Fibroblast of pulmonary artery (primary cell): ENCODE measurements around the gene ABCC10.
"Not testable (repeated sequence)": the region's sequence is repeated elsewhere in the genome, so short reads cannot be mapped to it uniquely, and the experiment has no call there.

Source experiments
- DNase-seq: peaks from one replicate; pipeline ENCODE4 v3.0.0-alpha.2; 2010; ENCODE audit warnings: low read depth
- H3K4me3 ChIP-seq: replicated peaks from 2 replicates; pipeline ENCODE4 v1.5.1; 2011; ENCODE audit warnings: low read depth, mild to moderate bottlenecking, control low read depth, low read length, moderate library complexity
- TF ChIP-seq, protein P1 (sequence below): IDR thresholded peaks from 2 replicates; pipeline ENCODE4 v1.5.1; 2011; ENCODE audit warnings: mild to moderate bottlenecking, control low read depth, low read length, inconsistent platforms; ENCODE audit errors: missing control alignments

ABCC10 gene

DNA sequence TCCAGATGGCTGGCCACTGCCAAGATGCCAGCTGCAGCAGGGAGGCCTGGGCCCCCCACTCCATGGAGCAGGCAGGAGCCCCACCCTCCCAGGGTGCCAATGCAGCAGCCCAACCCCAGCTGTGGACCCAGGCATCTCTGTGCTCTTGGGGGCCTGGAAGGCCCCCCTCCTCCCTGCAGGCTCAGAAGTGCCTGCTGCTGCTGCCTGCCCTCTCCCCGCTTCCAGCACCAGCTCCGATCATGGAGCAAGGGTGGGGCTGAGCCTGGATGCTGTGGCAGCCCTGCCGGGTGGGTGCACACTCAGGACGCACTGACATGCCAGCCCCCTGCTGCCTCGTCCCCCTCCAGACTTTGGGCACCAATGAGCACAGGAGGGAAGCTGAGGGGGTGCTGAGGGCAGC is 14.8 kb upstream of the ABCC10 start:
- TF ChIP-seq, protein P1, sequence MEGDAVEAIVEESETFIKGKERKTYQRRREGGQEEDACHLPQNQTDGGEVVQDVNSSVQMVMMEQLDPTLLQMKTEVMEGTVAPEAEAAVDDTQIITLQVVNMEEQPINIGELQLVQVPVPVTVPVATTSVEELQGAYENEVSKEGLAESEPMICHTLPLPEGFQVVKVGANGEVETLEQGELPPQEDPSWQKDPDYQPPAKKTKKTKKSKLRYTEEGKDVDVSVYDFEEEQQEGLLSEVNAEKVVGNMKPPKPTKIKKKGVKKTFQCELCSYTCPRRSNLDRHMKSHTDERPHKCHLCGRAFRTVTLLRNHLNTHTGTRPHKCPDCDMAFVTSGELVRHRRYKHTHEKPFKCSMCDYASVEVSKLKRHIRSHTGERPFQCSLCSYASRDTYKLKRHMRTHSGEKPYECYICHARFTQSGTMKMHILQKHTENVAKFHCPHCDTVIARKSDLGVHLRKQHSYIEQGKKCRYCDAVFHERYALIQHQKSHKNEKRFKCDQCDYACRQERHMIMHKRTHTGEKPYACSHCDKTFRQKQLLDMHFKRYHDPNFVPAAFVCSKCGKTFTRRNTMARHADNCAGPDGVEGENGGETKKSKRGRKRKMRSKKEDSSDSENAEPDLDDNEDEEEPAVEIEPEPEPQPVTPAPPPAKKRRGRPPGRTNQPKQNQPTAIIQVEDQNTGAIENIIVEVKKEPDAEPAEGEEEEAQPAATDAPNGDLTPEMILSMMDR = no peak
- H3K4me3 ChIP-seq = no peak overlapping the region
- DNase-seq = no peak

- TF ChIP-seq, protein P1 = no peak
- no peak for DNase-seq
- no peak overlapping the region for H3K4me3 ChIP-seq
Observed at GRCh38 chr6:43413002-43413401, 14.3 kb upstream of the ABCC10 start.

DNA sequence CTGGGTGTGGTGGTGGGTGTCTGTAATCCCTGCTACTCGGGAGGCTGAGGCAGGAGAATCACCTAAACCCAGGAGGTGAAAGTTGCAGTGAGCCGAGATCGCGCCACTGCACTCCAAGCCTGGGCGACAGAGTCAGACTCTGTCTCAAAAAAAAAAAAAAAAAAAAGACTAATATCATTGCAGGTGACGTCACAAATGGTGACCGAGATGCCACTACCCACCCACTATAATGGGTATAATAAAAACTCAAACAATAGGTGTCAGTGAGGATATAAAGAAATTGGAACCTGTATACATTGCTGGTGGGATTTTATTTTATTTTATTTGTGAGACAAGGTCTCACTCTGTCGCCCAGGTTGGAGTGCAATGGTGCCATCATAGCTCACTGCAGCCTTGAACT is 12.1 kb upstream of the ABCC10 start:
- not testable (repeated sequence) for DNase-seq

GRCh38 chr6:43416935-43417334 is 10.4 kb upstream of the ABCC10 start:
- TF ChIP-seq, protein P1 = no peak
- no peak for DNase-seq
- H3K4me3 ChIP-seq = no peak overlapping the region

More for the DNA sequence above, 12.1 kb upstream of the ABCC10 start:
- not testable (repeated sequence) for H3K4me3 ChIP-seq

DNA sequence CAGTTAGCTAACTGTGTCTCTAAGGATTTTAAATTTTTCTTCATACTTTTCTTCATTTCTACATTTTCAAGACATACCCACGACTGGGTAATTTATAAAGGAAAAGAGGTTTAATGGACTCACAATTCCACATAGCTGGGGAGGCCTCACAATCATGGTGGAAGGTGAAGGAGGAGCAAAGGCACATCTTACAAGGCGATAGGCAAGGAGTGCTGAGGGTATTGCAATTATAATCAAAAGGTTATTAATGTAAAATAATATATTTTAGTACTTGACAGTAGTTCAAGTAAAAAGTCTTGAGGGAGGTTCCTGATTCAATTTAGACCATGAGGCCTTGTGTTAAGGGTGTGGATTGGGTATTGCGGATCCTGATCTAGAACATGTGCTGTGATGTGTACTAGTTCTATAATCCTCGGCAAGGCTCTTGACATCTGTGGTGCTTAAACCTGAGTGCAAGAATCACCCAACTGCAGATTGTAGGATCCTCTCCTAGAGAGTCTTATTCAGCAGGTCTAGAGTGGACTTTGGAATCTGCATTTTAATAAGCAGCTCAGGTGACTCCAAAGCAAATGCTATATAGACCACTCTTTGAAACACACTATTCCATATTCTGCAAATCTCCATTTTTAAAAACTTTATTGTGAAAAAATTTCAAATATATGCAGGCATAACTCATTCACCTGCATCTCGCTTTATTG is 7.2 kb upstream of the ABCC10 start:
- TF ChIP-seq, protein P1 = no peak
- no peak overlapping the region for H3K4me3 ChIP-seq
- no peak for DNase-seq

DNA sequence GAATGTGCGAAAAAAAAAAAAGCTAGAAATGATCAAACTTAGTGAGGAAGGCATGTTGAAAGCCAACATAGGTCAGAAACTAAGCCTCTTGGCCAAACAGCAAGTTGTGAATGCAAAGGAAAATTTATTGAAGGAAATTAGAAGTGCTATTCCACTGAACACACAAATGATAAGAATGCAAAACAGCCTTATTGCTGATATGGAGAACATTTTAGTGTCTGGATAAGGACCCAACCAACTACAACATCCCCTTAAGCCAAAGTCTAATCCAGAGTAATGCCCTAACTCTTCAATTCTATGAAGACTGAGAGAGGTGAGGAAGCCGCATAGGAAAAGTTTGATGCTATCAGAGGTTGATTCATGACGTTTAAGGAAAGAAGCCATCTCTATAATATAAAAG is 5.5 kb upstream of the ABCC10 start:
- TF ChIP-seq, protein P1 = no peak
- no peak overlapping the region for H3K4me3 ChIP-seq
- no peak for DNase-seq

DNA sequence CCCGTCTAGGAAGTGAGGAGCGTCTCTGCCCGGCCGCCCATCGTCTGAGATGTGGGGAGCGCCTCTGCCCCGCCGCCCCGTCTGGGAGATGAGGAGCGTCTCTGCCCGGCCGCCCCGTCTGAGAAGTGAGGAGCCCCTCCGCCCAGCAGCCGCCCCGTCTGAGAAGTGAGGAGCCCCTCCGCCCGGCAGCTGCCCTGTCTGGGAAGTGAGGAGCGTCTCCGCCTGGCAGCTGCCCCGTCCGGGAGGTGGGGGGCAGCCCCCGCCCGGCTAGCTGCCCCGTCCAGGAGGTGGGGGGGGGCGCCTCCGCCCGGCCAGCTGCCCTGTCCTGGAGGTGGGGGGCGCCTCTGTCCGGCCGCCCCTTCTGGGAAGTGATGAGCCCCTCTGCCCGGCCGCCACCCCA is 2.3 kb upstream of the ABCC10 start:
- H3K4me3 ChIP-seq, DNase-seq: not testable (repeated sequence)

DNA sequence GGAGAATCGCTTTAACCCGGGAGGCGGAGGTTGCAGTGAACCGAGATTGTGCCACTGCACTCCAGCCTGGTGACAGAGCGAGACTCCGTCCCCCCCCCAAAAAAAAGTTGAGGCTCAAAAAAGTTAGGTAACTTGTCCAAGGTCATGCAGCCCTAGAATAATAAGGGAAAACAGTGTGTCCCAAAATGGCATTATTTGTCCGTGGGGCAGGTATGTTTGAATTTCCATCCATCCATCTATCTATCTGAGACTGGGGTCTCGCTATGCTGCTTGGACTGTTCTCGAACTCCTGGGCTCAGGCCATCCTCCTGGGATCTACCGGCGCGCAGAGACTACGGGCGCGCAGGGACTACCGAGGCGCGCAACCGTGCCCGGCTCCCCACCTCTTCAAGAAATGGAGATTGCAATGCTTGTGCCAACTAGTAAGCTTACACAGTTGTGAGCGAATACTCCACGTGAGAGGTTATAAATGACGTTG is 374 bp upstream of the ABCC10 start:
- peak overlapping the region; percentile 94 for H3K4me3 ChIP-seq
- TF ChIP-seq, protein P1 = no peak
- no peak for DNase-seq
